ENCODE data around the gene ISG20L2.

GRCh38 chr1:156768610-156769295 is 40.2 kb upstream of the ISG20L2 start:
- TF ChIP-seq POLR2A (IDR thresholded peaks at IDR 0.05) = no peak
- no peak for TF ChIP-seq CTCF (IDR thresholded peaks at IDR 0.05)
